Psoas muscle (tissue), 8 donors: ENCODE measurements around the gene OPRD1. TPM values are rescaled to one million over a fixed set of nuclear protein-coding genes. Genes with fewer than 3 reads are reported as not detected.

Experiments
- ATAC-seq, 4 donors: fragments of 200-7000 bp; cut with Tn5 transposase; one replicate each; pipeline ENCODE4 v1.9.1; 2020; ENCODE audit warnings: moderate library complexity in 3 of 4, mild to moderate bottlenecking in 2 of 4
- DNase-seq, 2 donors: peaks; one replicate each; pipeline ENCODE4 v3.0.0-alpha.2; 2020
- H3K27ac ChIP-seq: fragments of 200-600 bp; one replicate; pipeline ENCODE4 v1.8.0; 2022
- H3K27me3 ChIP-seq, 3 donors: fragments of 200-600 bp in 1 of 3; one replicate each; pipeline versions ENCODE4 v1.6.1 to v1.8.0; 2013 to 2022; ENCODE audit warnings: low read length in 2 of 3, mild to moderate bottlenecking in 2 of 3, moderate library complexity in 1 of 3; ENCODE audit not compliant: insufficient read depth in 3 of 3
- H3K36me3 ChIP-seq, 2 donors: fragments of 200-600 bp in 1 of 2; one replicate each; pipeline versions ENCODE4 v1.6.1 to v1.8.0; 2013 to 2022; ENCODE audit warnings: low read depth in 1 of 2, mild to moderate bottlenecking in 1 of 2, moderate library complexity in 1 of 2; ENCODE audit not compliant: insufficient read depth in 1 of 2
- H3K4me1 ChIP-seq: fragments of 200-600 bp; one replicate; pipeline ENCODE4 v1.8.0; 2022
- H3K4me3 ChIP-seq: fragments of 200-600 bp; one replicate; pipeline ENCODE4 v1.8.0; 2022; ENCODE audit warnings: mild to moderate bottlenecking
- H3K9me3 ChIP-seq: fragments of 200-600 bp; one replicate; pipeline ENCODE4 v1.8.0; 2022
- CTCF ChIP-seq: fragments of 200-600 bp; IDR thresholded peaks from one replicate; pipeline ENCODE4 v1.8.0; 2022; ENCODE audit warnings: antibody characterized with exemption
- WGBS, 3 donors: extraction: QIAGEN DNeasy Blood & Tissue Kit; methylation state at CpG; one replicate each; pipeline versions ENCODE4 v1.1.6 to v1.1.7; 2013; 5-methylcytosine and 5-hydroxymethylcytosine counted together
- intact Hi-C, 2 donors: fragments of 100-400 bp; cut with DNase I; formaldehyde crosslinking; loops; one replicate each; pipeline versions ENCODE4 v1.11.0 to v1.14.2; 2022
- polyA plus RNA-seq, 3 donors: library from polyadenylated mRNA; stranded (reverse); fragments of 200-250 nt; gene quantifications; one replicate each; pipeline ENCODE4 v1.2.3, GENCODE V29; 2013
- total RNA-seq, 4 donors: library from RNA; stranded (reverse); fragmentation: NEBNext Ultra II Directional in 2 of 4; extraction: Animal tissue kit (Norgen Biotek cat#: 25700) in 2 of 4; gene quantifications; one replicate each; pipeline versions ENCODE4 v1.2.1 to v1.2.4, GENCODE V29; 2021 to 2023
- donor health status: healthy with polysubstance abuse.
- donor health status: DM: no; HTN: no; CAD: no; lungs with moderate emphysema.
- donor health status: Bipolar disorder and iron deficiency.
- donor health status: healthy.
- donor health status: DM: yes; HTN: yes; CAD: no.
- donor health status: DM: no; HTN: no; CAD: no.
- donor health status: DM: no; HTN: no; CAD: no.
- donor health status: DM: yes; HTN: yes; CAD: no.

OPRD1 gene
- total and polyA plus RNA-seq, 7 donors: 0.02 to 0.12 (median 0.05) TPM; not detected in 3

DNA sequence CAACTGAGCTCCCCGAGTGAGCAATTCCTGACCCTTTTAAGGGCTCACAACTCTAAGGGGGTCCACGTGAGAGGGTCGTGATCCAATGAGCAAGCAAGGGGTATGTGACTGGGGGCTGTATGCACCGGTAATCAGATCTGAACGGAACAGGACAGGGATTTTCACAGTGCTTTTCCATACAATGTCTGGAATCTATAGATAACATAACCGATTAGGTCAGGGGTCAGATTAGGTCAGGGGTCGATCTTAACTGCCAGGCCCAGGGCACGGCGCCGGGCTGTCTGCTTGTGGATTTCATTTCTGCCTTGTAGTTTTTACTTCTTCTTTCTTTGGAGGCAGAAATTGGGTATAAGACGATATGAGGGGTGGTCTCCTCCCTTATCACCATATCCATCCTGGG, 30.7 kb upstream of the OPRD1 start:
- no peak overlapping the region for H3K27ac ChIP-seq
- H3K9me3 ChIP-seq: no peaks in the 10 kb centered on the region
- H3K4me3 ChIP-seq: no peak overlapping the region
- no peak for DNase-seq
- intact Hi-C loops: loop anchor here in 1 of 2 donors (10.0 kb wide), 1 partner anchor 413 kb away; no protein-coding TSS in a partner anchor
- no peak for ATAC-seq
- WGBS, 3 donors: 75 to 76% (median 75%) methylated on average over 11 of the region's 11 CpGs
- H3K36me3 ChIP-seq: no peaks in the 10 kb centered on the region
- no peak for TF ChIP-seq CTCF
- H3K27me3 ChIP-seq: no peaks in the 10 kb centered on the region
- H3K4me1 ChIP-seq: peaks cover 2% of the 10 kb centered on the region

DNA sequence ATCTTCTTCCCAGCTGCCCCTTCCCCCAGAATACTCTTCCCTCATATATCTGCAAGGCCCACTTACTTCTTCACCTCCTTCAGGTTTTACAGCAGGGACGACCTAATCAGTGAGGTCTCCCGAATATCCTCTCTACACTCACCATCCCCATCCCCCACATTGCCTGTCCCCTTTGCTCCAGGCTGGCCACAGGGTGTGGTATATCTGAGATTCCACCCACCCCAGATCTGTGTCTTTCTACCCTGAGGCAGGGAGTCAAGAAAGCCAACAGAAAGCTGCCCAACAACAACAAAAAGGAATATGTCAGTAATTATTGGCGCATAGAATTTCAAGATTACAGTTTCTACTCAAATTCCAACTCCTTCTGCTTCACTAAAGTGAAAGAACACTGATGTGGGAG, 30.0 kb upstream of the OPRD1 start:
- no peak for TF ChIP-seq CTCF
- no peak for ATAC-seq
- no peak for DNase-seq
- no peak overlapping the region for H3K27ac ChIP-seq
- no peaks in the 10 kb centered on the region for H3K36me3 ChIP-seq
- H3K4me1 ChIP-seq: peaks cover 2% of the 10 kb centered on the region
- 63 to 78% (median 72%) methylated on average over 3 of the region's 3 CpGs for WGBS, 3 donors
- intact Hi-C loops: loop anchor here in 1 of 2 donors (10.0 kb wide), 1 partner anchor 413 kb away; no protein-coding TSS in a partner anchor
- H3K9me3 ChIP-seq: no peaks in the 10 kb centered on the region
- H3K27me3 ChIP-seq: no peaks in the 10 kb centered on the region
- no peak overlapping the region for H3K4me3 ChIP-seq

DNA sequence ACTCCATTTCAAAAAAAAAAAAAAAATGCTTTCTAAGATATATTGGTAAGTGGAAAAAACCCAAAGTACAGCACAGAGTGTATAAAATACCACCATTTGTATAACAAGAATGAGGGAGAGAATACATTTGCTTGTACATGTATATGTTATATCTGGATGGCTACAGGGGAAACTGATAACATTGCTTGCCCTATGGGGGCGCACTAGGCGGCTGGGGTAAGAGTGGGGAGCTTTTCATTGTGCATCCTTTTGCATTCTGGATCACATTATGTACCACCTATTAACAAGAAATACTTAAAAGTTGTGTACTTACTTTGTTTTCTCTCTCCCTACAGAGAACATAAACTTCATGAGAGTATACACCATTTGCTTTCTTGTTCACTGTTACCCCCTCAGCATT, 28.6 kb upstream of the OPRD1 start:
- Histone ChIP-seq H3K27ac (no peak overlapping the region), H3K4me1 (peaks cover 2% of the 10 kb centered on the region), H3K4me3 (no peak overlapping the region), H3K36me3 (no peaks in the 10 kb centered on the region), H3K9me3 (no peaks in the 10 kb centered on the region), H3K27me3 (no peaks in the 10 kb centered on the region)
- intact Hi-C loops: loop anchor here in 1 of 2 donors (10.0 kb wide), 1 partner anchor 411 kb away; no protein-coding TSS in a partner anchor
- no peak for TF ChIP-seq CTCF
- WGBS, 3 donors: 83 to 89% (median 87%) methylated on average over 2 of the region's 2 CpGs
- DNase-seq (no peak), ATAC-seq (no peak)

DNA sequence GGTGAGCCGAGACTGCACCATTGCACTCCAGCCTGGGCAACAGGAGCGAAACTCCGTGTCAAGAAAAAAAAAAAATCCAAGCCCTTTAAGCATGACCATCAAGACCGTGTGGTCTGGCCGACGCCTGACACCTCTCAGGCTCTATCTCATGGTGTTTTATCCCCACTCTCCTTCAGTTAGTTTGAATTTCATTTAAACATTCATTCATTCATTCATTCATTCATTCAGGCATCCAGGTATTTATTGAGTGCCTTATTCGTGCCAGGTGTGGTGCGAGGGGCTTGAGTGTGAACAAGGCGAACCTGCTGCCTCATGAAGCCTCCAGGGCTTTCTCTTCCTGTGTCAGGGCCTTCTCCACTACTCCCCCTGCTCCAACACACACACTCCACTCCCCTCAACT, 22.6 kb upstream of the OPRD1 start:
- DNase-seq (no peak), ATAC-seq (no peak)
- no peak for TF ChIP-seq CTCF
- 84 to 89% (median 87%) methylated on average over 9 of the region's 9 CpGs for WGBS, 3 donors
- intact Hi-C loops: loop anchor here (5.0 to 10.0 kb wide), 2 partner anchors 243 to 405 kb away; no protein-coding TSS in a partner anchor
- no peaks in the 10 kb centered on the region for H3K27me3 ChIP-seq
- no peaks in the 10 kb centered on the region for H3K9me3 ChIP-seq
- H3K4me3 ChIP-seq: no peak overlapping the region
- H3K4me1 ChIP-seq: peaks cover 9% of the 10 kb centered on the region
- H3K27ac ChIP-seq: no peak overlapping the region
- H3K36me3 ChIP-seq: no peaks in the 10 kb centered on the region

GRCh38 chr1:28789816-28790215, 22.2 kb upstream of the OPRD1 start:
- Histone ChIP-seq H3K4me1 (peaks cover 9% of the 10 kb centered on the region), H3K36me3 (no peaks in the 10 kb centered on the region), H3K4me3 (no peak overlapping the region), H3K9me3 (no peaks in the 10 kb centered on the region), H3K27ac (no peak overlapping the region), H3K27me3 (no peaks in the 10 kb centered on the region)
- ATAC-seq (no peak), DNase-seq (no peak)
- intact Hi-C loops: loop anchor here (5.0 to 10.0 kb wide), 2 partner anchors 242 to 405 kb away; no protein-coding TSS in a partner anchor
- WGBS, 3 donors: 58 to 73% (median 65%) methylated on average over 6 of the region's 6 CpGs
- TF ChIP-seq CTCF: no peak
